ENCODE measurements around the gene RAP1GAP. TPM values are rescaled to one million over a fixed set of nuclear protein-coding genes. Genes with fewer than 3 reads are reported as not detected.

Gene RAP1GAP
- total and polyA plus RNA-seq, 2 of the 13 experiments (the other 11 are each of a cell fraction or from before 2014, with no cell fraction given) = 11.9 to 37.5 TPM

GRCh38 chr1:21669258-21670058 lies at the start of gene RAP1GAP (continued):
- TF ChIP-seq TCF7L2 (IDR thresholded peaks at IDR 0.05; ENCODE audit: low read depth, low read length) = no peak
- TF ChIP-seq NFAT5 (CRISPR knock-in tag; IDR thresholded peaks at IDR 0.05) = 0 out of 2 replicates have a peak, but pooled peaks have one; percentile 40
- no peak for TF ChIP-seq ZNF18 (CRISPR knock-in tag; IDR thresholded peaks at IDR 0.05; ENCODE audit: insufficient replicate concordance)
- TF ChIP-seq ZBTB4 (CRISPR knock-in tag; IDR thresholded peaks at IDR 0.05; ENCODE audit: borderline replicate concordance) = peak; percentile 76; the same call in 1 of the 2 replicates
- TF ChIP-seq ARNT2 (CRISPR knock-in tag; IDR thresholded peaks at IDR 0.05; ENCODE audit: low read depth) = peak; percentile 26; the same call in 1 of the 2 replicates
- TF ChIP-seq HIC2 (CRISPR knock-in tag; IDR thresholded peaks at IDR 0.05; ENCODE audit: low read depth) = peak; percentile 98
- no peak for TF ChIP-seq ATF4 (CRISPR knock-in tag; IDR thresholded peaks at IDR 0.05)
- peak; percentile 49 for TF ChIP-seq ZNF883 (CRISPR knock-in tag; IDR thresholded peaks at IDR 0.05; ENCODE audit: not compliant biosample characterization)
- peak; percentile 86 for TF ChIP-seq ZNF205 (CRISPR knock-in tag; IDR thresholded peaks at IDR 0.05)
- TF ChIP-seq TEF (CRISPR knock-in tag; IDR thresholded peaks at IDR 0.05) = no peak
- peak; percentile 98 for TF ChIP-seq HDAC1 (CRISPR knock-in tag; IDR thresholded peaks at IDR 0.05)
- TF ChIP-seq ZNF747 (CRISPR knock-in tag; IDR thresholded peaks at IDR 0.05; ENCODE audit: borderline replicate concordance) = peak; percentile 83
- peak; percentile 91 for TF ChIP-seq ZNF563 (CRISPR knock-in tag; IDR thresholded peaks at IDR 0.05)

Data from HepG2 (cell line).